Karpas-422 (cell line): ENCODE measurements around the gene SYNE1. TPM values are rescaled to one million over a fixed set of nuclear protein-coding genes. Genes with fewer than 3 reads are reported as not detected.
"Not testable (repeated sequence)": the region's sequence is repeated elsewhere in the genome, so short reads cannot be mapped to it uniquely, and the experiment has no call there.

Experiments
- DNase-seq: peaks from one replicate; pipeline ENCODE4 v3.0.0-alpha.2; 2015
- H2AFZ ChIP-seq: fragments of 200-600 bp; sonication (generic); 2 replicates; pipeline ENCODE4 v1.6.1; 2014; ENCODE audit warnings: antibody characterized with exemption, low read length, mixed read lengths
- H3K27ac ChIP-seq: fragments of 200-600 bp; sonication (generic); 2 replicates; pipeline ENCODE4 v1.5.1; 2014; ENCODE audit warnings: mild to moderate bottlenecking, low read length, moderate library complexity
- H3K27me3 ChIP-seq: fragments of 200-600 bp; sonication (generic); 2 replicates; pipeline ENCODE4 v1.6.1; 2014; ENCODE audit warnings: low read length, mixed read lengths
- H3K36me3 ChIP-seq: fragments of 200-600 bp; sonication (generic); 2 replicates; pipeline ENCODE4 v1.6.1; 2014; ENCODE audit warnings: low read length, mixed read lengths; ENCODE audit not compliant: insufficient read depth
- H3K4me1 ChIP-seq: fragments of 200-600 bp; sonication (generic); 2 replicates; pipeline ENCODE4 v1.6.1; 2014; ENCODE audit warnings: mild to moderate bottlenecking, low read length, mixed read lengths
- H3K4me2 ChIP-seq: fragments of 200-600 bp; sonication (generic); 2 replicates; pipeline ENCODE4 v1.6.1; 2014; ENCODE audit warnings: low read length, low read depth, mild to moderate bottlenecking; ENCODE audit not compliant: poor library complexity, severe bottlenecking
- H3K4me3 ChIP-seq: fragments of 200-600 bp; sonication (generic); 2 replicates; pipeline ENCODE4 v1.5.1; 2014; ENCODE audit warnings: mild to moderate bottlenecking, antibody characterized with exemption, low read length, mixed read lengths
- H3K79me2 ChIP-seq: fragments of 200-600 bp; sonication (generic); 2 replicates; pipeline ENCODE4 v1.6.1; 2014; ENCODE audit warnings: mild to moderate bottlenecking, low read length, mixed read lengths
- H3K9ac ChIP-seq: fragments of 200-600 bp; sonication (generic); 2 replicates; pipeline ENCODE4 v1.6.0; 2014; ENCODE audit warnings: low read length
- H3K9me2 ChIP-seq: fragments of 200-600 bp; sonication (generic), shearing (Covaris generic); replicated peaks from 2 replicates; pipeline ENCODE4 v1.6.0; 2014; ENCODE audit warnings: mild to moderate bottlenecking, low read length, moderate library complexity; ENCODE audit not compliant: insufficient read depth
- H3K9me3 ChIP-seq: fragments of 300-700, 200-600 bp; sonication (generic); 2 replicates; pipeline ENCODE4 v1.6.1; 2014; ENCODE audit warnings: low read length, mixed read lengths
- H4K20me1 ChIP-seq: fragments of 200-600 bp; sonication (generic); 2 replicates; pipeline ENCODE4 v1.6.1; 2014; ENCODE audit warnings: mild to moderate bottlenecking, antibody characterized with exemption, low read length, low read depth; ENCODE audit not compliant: insufficient read depth
- total RNA-seq: library from RNA; depleted of rRNA; stranded (reverse); fragments of >200 nt; shearing (Covaris generic); gene quantifications from 2 replicates; pipeline ENCODE4 v1.2.3, GENCODE V29; 2014; ENCODE audit warnings: low replicate concordance

Gene SYNE1
- total RNA-seq, 1 experiment from 2014 or later: 137 TPM

- Histone ChIP-seq H3K9me2 (no peaks in the 10 kb centered on the region), H3K27ac (no peak overlapping the region), H3K9me3 (no peaks in the 10 kb centered on the region), H3K4me2 (no peak overlapping the region), H3K9ac (no peak overlapping the region), H3K4me1 (no peaks in the 10 kb centered on the region), H4K20me1 (no peaks in the 10 kb centered on the region), H2AFZ (no peak overlapping the region), H3K79me2 (no peaks in the 10 kb centered on the region), H3K27me3 (no peaks in the 10 kb centered on the region), H3K36me3 (peaks cover 50% of the 10 kb centered on the region), H3K4me3 (no peak overlapping the region)
- no peak for DNase-seq
These were observed 488.8 kb downstream of the SYNE1 start for GRCh38 chr6:152148412-152148811.

GRCh38 chr6:152147269-152147668 lies 489.9 kb downstream of the SYNE1 start:
- Histone ChIP-seq H3K36me3 (peaks cover 53% of the 10 kb centered on the region), H3K4me3 (no peak overlapping the region), H3K9me2 (no peaks in the 10 kb centered on the region), H3K79me2 (no peaks in the 10 kb centered on the region), H3K9ac (no peak overlapping the region), H3K27ac (no peak overlapping the region), H3K9me3 (no peaks in the 10 kb centered on the region), H2AFZ (no peak overlapping the region), H3K4me1 (no peaks in the 10 kb centered on the region), H4K20me1 (no peaks in the 10 kb centered on the region), H3K4me2 (no peak overlapping the region), H3K27me3 (no peaks in the 10 kb centered on the region)
- DNase-seq: no peak

DNA sequence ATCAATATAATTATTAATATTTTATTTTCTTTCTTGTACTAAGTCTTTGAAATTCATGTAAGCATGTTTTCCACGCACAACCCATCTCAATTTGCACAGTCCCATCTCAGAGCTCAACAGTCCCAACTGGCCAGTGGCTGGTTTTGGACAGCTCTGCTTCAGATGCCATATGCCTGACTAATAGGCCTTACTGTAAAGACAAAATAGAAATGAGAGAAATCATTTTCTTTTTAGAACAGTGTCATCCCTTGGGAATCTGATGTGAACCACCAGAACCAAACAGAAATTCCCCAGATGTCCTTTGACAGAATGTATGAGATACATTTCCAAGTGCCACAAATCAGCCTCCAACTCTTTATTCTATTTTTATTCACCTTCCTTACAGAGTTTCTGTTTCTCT lies 490.8 kb downstream of the SYNE1 start:
- H3K4me3 ChIP-seq: no peak overlapping the region
- no peaks in the 10 kb centered on the region for H3K4me1 ChIP-seq
- H3K27ac ChIP-seq: no peak overlapping the region
- no peak overlapping the region for H2AFZ ChIP-seq
- H3K9me3 ChIP-seq: no peaks in the 10 kb centered on the region
- no peaks in the 10 kb centered on the region for H4K20me1 ChIP-seq
- H3K27me3 ChIP-seq: no peaks in the 10 kb centered on the region
- H3K79me2 ChIP-seq: no peaks in the 10 kb centered on the region
- DNase-seq: no peak
- H3K4me2 ChIP-seq: no peak overlapping the region
- peaks cover 46% of the 10 kb centered on the region for H3K36me3 ChIP-seq
- H3K9me2 ChIP-seq: no peaks in the 10 kb centered on the region
- no peak overlapping the region for H3K9ac ChIP-seq

- no peak overlapping the region for H3K9ac ChIP-seq
- H3K9me2 ChIP-seq: no peaks in the 10 kb centered on the region
- H3K4me1 ChIP-seq: no peaks in the 10 kb centered on the region
- H3K27me3 ChIP-seq: no peaks in the 10 kb centered on the region
- no peak overlapping the region for H3K4me2 ChIP-seq
- H3K4me3 ChIP-seq: no peak overlapping the region
- peaks cover 28% of the 10 kb centered on the region for H3K36me3 ChIP-seq
- no peaks in the 10 kb centered on the region for H4K20me1 ChIP-seq
- no peak for DNase-seq
- no peaks in the 10 kb centered on the region for H3K79me2 ChIP-seq
- no peak overlapping the region for H3K27ac ChIP-seq
- H2AFZ ChIP-seq: no peak overlapping the region
- H3K9me3 ChIP-seq: no peaks in the 10 kb centered on the region
These were observed 493.8 kb downstream of the SYNE1 start for GRCh38 chr6:152143359-152143758.

GRCh38 chr6:152142105-152142504 lies 495.1 kb downstream of the SYNE1 start:
- DNase-seq: no peak
- Histone ChIP-seq H3K9ac (no peak overlapping the region), H3K36me3 (peaks cover 31% of the 10 kb centered on the region), H3K27ac (no peak overlapping the region), H3K9me2 (no peaks in the 10 kb centered on the region), H3K9me3 (no peaks in the 10 kb centered on the region), H4K20me1 (no peaks in the 10 kb centered on the region), H2AFZ (no peak overlapping the region), H3K4me3 (no peak overlapping the region), H3K4me2 (no peak overlapping the region), H3K4me1 (no peaks in the 10 kb centered on the region), H3K79me2 (no peaks in the 10 kb centered on the region), H3K27me3 (no peaks in the 10 kb centered on the region)

DNA sequence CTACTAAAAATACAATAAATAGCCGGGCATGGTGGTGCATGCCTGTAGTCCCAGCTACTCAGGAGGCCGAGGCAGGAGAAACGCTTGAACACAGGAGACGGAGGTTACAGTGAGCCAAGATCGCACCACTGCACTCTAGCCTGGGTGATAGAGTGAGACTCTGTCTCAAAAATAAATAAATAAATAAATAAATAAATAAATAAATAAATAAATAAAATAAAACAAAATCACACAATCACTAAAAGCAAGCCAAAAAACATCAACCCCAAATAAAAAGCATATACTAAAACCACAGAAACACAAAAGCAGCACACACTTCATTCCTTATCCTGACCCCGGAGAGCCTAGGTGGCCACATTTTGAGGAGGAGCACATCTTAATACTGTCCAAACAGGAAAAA lies 498.8 kb downstream of the SYNE1 start:
- not testable (repeated sequence) for H3K4me3 ChIP-seq, H3K79me2 ChIP-seq, H3K4me1 ChIP-seq, H3K9me3 ChIP-seq, H3K27me3 ChIP-seq, H2AFZ ChIP-seq, H4K20me1 ChIP-seq, H3K9me2 ChIP-seq, H3K27ac ChIP-seq, H3K9ac ChIP-seq, DNase-seq, H3K4me2 ChIP-seq
- H3K36me3 ChIP-seq: peaks cover 53% of the 10 kb centered on the region

- no peaks in the 10 kb centered on the region for H3K27me3 ChIP-seq
- no peak overlapping the region for H3K9ac ChIP-seq
- peaks cover 53% of the 10 kb centered on the region; the same call in 1 of the 2 replicates for H3K36me3 ChIP-seq
- H3K9me3 ChIP-seq: no peaks in the 10 kb centered on the region
- H3K9me2 ChIP-seq: no peaks in the 10 kb centered on the region
- no peaks in the 10 kb centered on the region for H3K79me2 ChIP-seq
- H3K4me3 ChIP-seq: no peak overlapping the region
- H4K20me1 ChIP-seq: no peaks in the 10 kb centered on the region
- no peak overlapping the region for H2AFZ ChIP-seq
- no peaks in the 10 kb centered on the region for H3K4me1 ChIP-seq
- no peak overlapping the region for H3K4me2 ChIP-seq
- DNase-seq: no peak
- no peak overlapping the region for H3K27ac ChIP-seq
These were observed 500.7 kb downstream of the SYNE1 start for GRCh38 chr6:152136449-152136825.

- Histone ChIP-seq H4K20me1 (no peaks in the 10 kb centered on the region), H3K4me2 (no peak overlapping the region), H3K9ac (no peak overlapping the region), H3K27ac (no peak overlapping the region), H3K27me3 (no peaks in the 10 kb centered on the region), H3K4me3 (no peak overlapping the region), H3K9me2 (no peaks in the 10 kb centered on the region), H3K36me3 (peaks cover 50% of the 10 kb centered on the region; the same call in 1 of the 2 replicates), H3K79me2 (no peaks in the 10 kb centered on the region), H3K4me1 (no peaks in the 10 kb centered on the region), H3K9me3 (no peaks in the 10 kb centered on the region), H2AFZ (no peak overlapping the region)
- no peak for DNase-seq
These were observed 501.3 kb downstream of the SYNE1 start for GRCh38 chr6:152135755-152136448.
